Calu3 (cell line): ENCODE data around the gene PAPPA. TPM values are rescaled to one million over a fixed set of nuclear protein-coding genes. Genes with fewer than 3 reads are reported as not detected.

Experiments used
- BruUV-seq: library from RNA; stranded (reverse); fragments of 400-500 nt; replicated peaks from 2 replicates; lab custom pipeline; 2021; lab: Mats Ljungman, UMichigan
- CTCF ChIA-PET: fragments of 300-600 bp; sonication (Branson Sonifier 250); formaldehyde crosslinking; loops from one replicate; lab custom pipeline; 2022; ENCODE audit warnings: antibody characterized with exemption; lab: Charles Lee
- DNase-seq: peaks from one replicate; pipeline ENCODE4 v3.0.0; 2022
- H3K27ac Mint-ChIP-seq: one replicate; pipeline ENCODE4 v1.8.0; 2022; ENCODE audit warnings: mixed read lengths; ENCODE audit not compliant: unreplicated experiment
- H3K27me3 Mint-ChIP-seq: one replicate; pipeline ENCODE4 v1.8.0; 2022; ENCODE audit warnings: mixed read lengths; ENCODE audit not compliant: unreplicated experiment
- H3K36me3 Mint-ChIP-seq: one replicate; pipeline ENCODE4 v1.8.0; 2022; ENCODE audit warnings: mild to moderate bottlenecking, moderate library complexity, mixed read lengths; ENCODE audit not compliant: insufficient read depth, unreplicated experiment
- H3K4me1 Mint-ChIP-seq: one replicate; pipeline ENCODE4 v1.8.0; 2022; ENCODE audit warnings: mild to moderate bottlenecking, low read depth, mixed read lengths; ENCODE audit not compliant: unreplicated experiment
- H3K4me3 Mint-ChIP-seq: one replicate; pipeline ENCODE4 v1.8.0; 2022; ENCODE audit warnings: mild to moderate bottlenecking, low read depth, moderate library complexity, mixed read lengths; ENCODE audit not compliant: unreplicated experiment
- H3K9me3 Mint-ChIP-seq: one replicate; pipeline ENCODE4 v1.8.0; 2022; ENCODE audit warnings: low read depth, mixed read lengths; ENCODE audit not compliant: unreplicated experiment
- CTCF ChIP-seq: fragments of 200-600 bp; IDR thresholded peaks from one replicate; pipeline ENCODE4 v1.8.0; 2022; ENCODE audit warnings: antibody characterized with exemption; ENCODE audit not compliant: unreplicated experiment
- intact Hi-C: fragments of 100-400 bp; cut with micrococcal nuclease; formaldehyde crosslinking; loops from one replicate; pipeline ENCODE4 v1.10.0; 2022; ENCODE audit not compliant: unreplicated experiment
- total RNA-seq: library from RNA; stranded (reverse); gene quantifications from 2 replicates; pipeline ENCODE4 v1.2.3, GENCODE V29; 2022

Gene PAPPA
- total RNA-seq, 1 experiment from 2014 or later, result not detected

DNA sequence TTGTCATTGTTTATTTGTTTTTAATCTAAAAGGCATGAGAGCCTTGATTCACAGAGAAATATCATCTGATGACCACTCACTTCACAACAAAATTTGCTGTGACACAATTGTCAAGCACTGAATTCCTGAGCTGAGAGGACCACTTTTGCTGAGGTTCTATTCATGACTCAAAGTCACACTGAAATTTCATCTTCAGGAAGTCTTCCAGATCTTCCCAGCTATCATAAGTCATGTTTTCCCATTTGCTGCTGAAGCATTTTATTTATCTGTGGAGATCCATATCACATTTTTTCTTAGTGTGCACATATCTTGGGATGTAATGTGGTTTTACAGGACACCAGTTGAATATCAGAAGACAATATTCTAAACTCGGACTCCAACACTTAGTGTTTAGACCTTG lies 278.5 kb downstream of the PAPPA start:
- Mint-ChIP-seq H3K4me3 (no peak overlapping the region), H3K27me3 (no peaks in the 10 kb centered on the region), H3K36me3 (no peaks in the 10 kb centered on the region), H3K27ac (no peak overlapping the region), H3K9me3 (peaks cover 7% of the 10 kb centered on the region), H3K4me1 (no peaks in the 10 kb centered on the region)
- no peak for DNase-seq
- no peak for TF ChIP-seq CTCF
- intact Hi-C loops, result no loop called here
- BruUV-seq, result no TSS peak
- CTCF ChIA-PET, result no interaction called here

DNA sequence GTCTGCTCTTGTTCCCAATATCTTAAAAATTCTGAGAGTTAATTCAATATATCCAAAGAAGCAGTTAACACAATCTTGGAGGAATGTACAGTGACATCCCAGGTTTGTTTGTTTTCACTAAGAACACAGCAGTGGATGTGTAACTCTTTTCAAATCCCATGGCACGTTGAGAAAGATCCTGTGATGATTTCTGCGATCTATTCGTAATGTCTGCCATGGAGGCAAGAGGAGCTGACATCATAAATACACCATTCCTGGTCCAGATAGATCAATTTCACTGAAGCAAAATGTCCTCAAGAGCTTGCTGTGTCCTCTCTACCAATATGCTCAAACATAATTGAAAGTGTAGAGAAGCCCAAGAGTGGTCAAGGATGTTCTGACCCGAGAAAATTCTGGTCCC lies 280.7 kb downstream of the PAPPA start:
- intact Hi-C loops, result no loop called here
- Mint-ChIP-seq H3K9me3 (peaks cover 4% of the 10 kb centered on the region), H3K27me3 (no peaks in the 10 kb centered on the region), H3K27ac (no peak overlapping the region), H3K36me3 (no peaks in the 10 kb centered on the region), H3K4me1 (no peaks in the 10 kb centered on the region), H3K4me3 (no peak overlapping the region)
- no peak for DNase-seq
- no TSS peak for BruUV-seq
- TF ChIP-seq CTCF, result no peak
- CTCF ChIA-PET, result no interaction called here

DNA sequence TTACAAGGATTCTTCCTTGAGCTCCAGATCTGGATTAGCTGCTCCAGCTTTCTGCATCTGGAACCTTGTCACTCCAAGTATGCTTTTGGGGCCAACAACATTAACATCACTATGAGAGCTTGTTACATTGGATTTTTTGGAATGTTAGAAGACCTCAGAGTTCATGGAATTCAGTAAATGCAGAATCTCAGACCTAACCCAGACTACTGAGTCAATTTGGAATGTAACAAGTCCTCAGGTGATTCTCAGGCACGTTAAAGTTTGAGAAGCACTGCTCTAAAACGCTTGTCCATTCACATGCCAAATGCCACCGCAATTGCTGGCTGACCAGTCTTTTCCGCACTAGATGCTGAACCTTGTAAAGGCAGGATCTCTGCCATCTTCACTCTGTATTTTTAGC lies 282.1 kb downstream of the PAPPA start:
- no peak for TF ChIP-seq CTCF
- H3K36me3 Mint-ChIP-seq, result no peaks in the 10 kb centered on the region
- CTCF ChIA-PET, result no interaction called here
- DNase-seq, result no peak
- BruUV-seq, result no TSS peak
- H3K4me3 Mint-ChIP-seq, result no peak overlapping the region
- H3K27me3 Mint-ChIP-seq, result no peaks in the 10 kb centered on the region
- no peak overlapping the region for H3K27ac Mint-ChIP-seq
- no peaks in the 10 kb centered on the region for H3K9me3 Mint-ChIP-seq
- H3K4me1 Mint-ChIP-seq, result no peaks in the 10 kb centered on the region
- intact Hi-C loops, result no loop called here

- Mint-ChIP-seq H3K36me3 (no peaks in the 10 kb centered on the region), H3K4me3 (no peak overlapping the region), H3K27ac (no peak overlapping the region), H3K9me3 (no peaks in the 10 kb centered on the region), H3K27me3 (no peaks in the 10 kb centered on the region), H3K4me1 (no peaks in the 10 kb centered on the region)
- no peak for DNase-seq
- no TSS peak for BruUV-seq
- TF ChIP-seq CTCF, result no peak
- CTCF ChIA-PET, result no interaction called here
- intact Hi-C loops, result no loop called here
These were observed 282.5 kb downstream of the PAPPA start for GRCh38 chr9:116436121-116436520.
